A549 (cell line): ENCODE measurements around the gene PLCD3. TPM values are rescaled to one million over a fixed set of nuclear protein-coding genes. Genes with fewer than 3 reads are reported as not detected.

Source experiments
- ATAC-seq, 2 experiments: fragments of 200-7000 bp in 1 of 2; fragments of >200 bp in 1 of 2; cut with Nextera tagmentation in 1 of 2; cut with Tn5 transposase in 1 of 2; 3 replicates each; pipeline versions ENCODE4 v1.8.0 to v1.9.1; 2018 to 2020; ENCODE audit warnings: mild to moderate bottlenecking in 1 of 2, moderate library complexity in 1 of 2
- CTCF ChIA-PET: fragments of 300-600 bp; sonication (Branson Sonifier 250); formaldehyde crosslinking; extraction: SDS; loops from one replicate; lab custom pipeline; 2021; ENCODE audit warnings: antibody characterized with exemption, inconsistent platforms; lab: Yijun Ruan, JAX
- POLR2A ChIA-PET: fragments of 350-600 bp; formaldehyde crosslinking; extraction: SDS; loops from one replicate; lab custom pipeline; 2021; ENCODE audit warnings: antibody characterized with exemption, inconsistent platforms; lab: Yijun Ruan, JAX
- DNase-seq, 2 experiments: peaks; one replicate each; pipeline versions ENCODE4 v3.0.0 to v3.0.0-alpha.2; 2011 to 2016; ENCODE audit warnings: low read depth in 1 of 2, low spot score in 1 of 2
- FAIRE-seq: peaks from 2 replicates; lab custom pipeline; 2011; peaks lifted over from hg19 to GRCh38; lab: Jason Lieb, UNC
- H3K27ac ChIP-seq, 2 experiments: fragments of >200 bp; sonication (Bioruptor Twin); formaldehyde crosslinking; 3 replicates each; pipeline ENCODE4 v1.5.1; 2016 to 2017
- H3K4me1 ChIP-seq: fragments of >200 bp; sonication (Bioruptor Twin); formaldehyde crosslinking; 3 replicates; pipeline ENCODE4 v1.6.1; 2016
- H3K4me2 ChIP-seq: fragments of >200 bp; sonication (Bioruptor Twin); formaldehyde crosslinking; 3 replicates; pipeline ENCODE4 v1.6.1; 2016
- H3K4me3 ChIP-seq: fragments of >200 bp; sonication (Bioruptor Twin); formaldehyde crosslinking; 3 replicates; pipeline ENCODE4 v1.5.1; 2016
- H3K9me3 ChIP-seq: fragments of >200 bp; sonication (Bioruptor Twin); formaldehyde crosslinking; 3 replicates; pipeline ENCODE4 v1.6.1; 2016
- ATOH8 ChIP-seq: fragments of 250-450 bp; sonication (Bioruptor Pico); IDR thresholded peaks from 2 replicates; pipeline ENCODE4 v1.5.0; 2020; ENCODE audit warnings: low read depth, mild to moderate bottlenecking, moderate library complexity
- BHLHE40 ChIP-seq: IDR thresholded peaks from 2 replicates; pipeline ENCODE4 v1.6.1; 2012; ENCODE audit warnings: low read depth, low read length, inconsistent platforms
- CBX2 ChIP-seq: fragments of 200-600 bp; sonication (generic); IDR thresholded peaks from 2 replicates; pipeline ENCODE4 v1.6.1; 2016; ENCODE audit warnings: low read depth, mild to moderate bottlenecking, borderline replicate concordance
- CHD4 ChIP-seq: fragments of 200-600 bp; sonication (generic); IDR thresholded peaks from 2 replicates; pipeline ENCODE4 v1.6.1; 2016; ENCODE audit warnings: antibody characterized with exemption, mild to moderate bottlenecking, borderline replicate concordance
- CTCF ChIP-seq: fragments of >200 bp; sonication (Bioruptor Twin); formaldehyde crosslinking; IDR thresholded peaks from 3 replicates; pipeline ENCODE4 v1.5.1; 2016
- EHF ChIP-seq: fragments of 250-450 bp; sonication (Bioruptor Pico); IDR thresholded peaks from 2 replicates; pipeline ENCODE4 v1.5.0; 2020; ENCODE audit warnings: mild to moderate bottlenecking
- EP300 ChIP-seq, 2 experiments: fragments of >200 bp; sonication (Bioruptor Twin); formaldehyde crosslinking; IDR thresholded peaks; 2 replicates in 1 of 2; 3 replicates in 1 of 2; pipeline ENCODE4 v1.6.1; 2016 to 2017
- ESRRA ChIP-seq: fragments of 150-350 bp; IDR thresholded peaks from 2 replicates; pipeline ENCODE4 v1.6.1; 2014; ENCODE audit warnings: mild to moderate bottlenecking, low read length, borderline replicate concordance
- GATA3 ChIP-seq: IDR thresholded peaks from 2 replicates; pipeline ENCODE4 v1.6.1; 2012; ENCODE audit warnings: borderline replicate concordance
- HEYL ChIP-seq: fragments of 250-450 bp; sonication (Bioruptor Pico); IDR thresholded peaks from 2 replicates; pipeline ENCODE4 v1.8.0; 2021; ENCODE audit warnings: mild to moderate bottlenecking, moderate library complexity
- HOXA7 ChIP-seq: fragments of 250-450 bp; sonication (Bioruptor Pico); IDR thresholded peaks from 2 replicates; pipeline ENCODE4 v1.5.0; 2020; ENCODE audit warnings: mild to moderate bottlenecking, moderate library complexity
- JUN ChIP-seq, 2 experiments: fragments of >200 bp; sonication (Bioruptor Twin); formaldehyde crosslinking; IDR thresholded peaks; 2 replicates in 1 of 2; 3 replicates in 1 of 2; pipeline ENCODE4 v1.6.1; 2016 to 2017
- KDM5A ChIP-seq: fragments of 200-600 bp; sonication (generic); IDR thresholded peaks from 2 replicates; pipeline ENCODE4 v1.6.1; 2016; ENCODE audit warnings: antibody characterized with exemption, mild to moderate bottlenecking
- MAFK ChIP-seq: fragments of 450-650 bp; IDR thresholded peaks from 2 replicates; pipeline ENCODE4 v1.6.1; 2014; ENCODE audit not compliant: partially characterized antibody
- NFE2L2 ChIP-seq: fragments of 150-350 bp; conservative IDR thresholded peaks from 2 replicates; pipeline ENCODE4 v1.6.1; 2014; ENCODE audit warnings: low read length
- NPAS2 ChIP-seq: fragments of 250-450 bp; sonication (Bioruptor Pico); IDR thresholded peaks from 2 replicates; pipeline ENCODE4 v1.8.0; 2022; ENCODE audit warnings: mild to moderate bottlenecking, moderate library complexity, borderline replicate concordance
- NR3C1 ChIP-seq: fragments of >200 bp; sonication (Bioruptor Twin); formaldehyde crosslinking; IDR thresholded peaks from 3 replicates; pipeline ENCODE4 v1.6.1; 2017
- RAD21 ChIP-seq, 2 experiments: fragments of >200 bp in 1 of 2; sonication (Bioruptor Twin) in 1 of 2; formaldehyde crosslinking in 1 of 2; IDR thresholded peaks in 1 of 2; conservative IDR thresholded peaks in 1 of 2; 2 replicates in 1 of 2; 3 replicates in 1 of 2; pipeline ENCODE4 v1.6.1; 2012 to 2018; ENCODE audit warnings: inconsistent platforms in 1 of 2
- RCOR1 ChIP-seq: fragments of 150-350 bp; IDR thresholded peaks from 2 replicates; pipeline ENCODE4 v1.6.1; 2014; ENCODE audit warnings: antibody characterized with exemption, low read length, low read depth
- ZFP36 ChIP-seq: fragments of 450-650 bp; IDR thresholded peaks from 2 replicates; pipeline ENCODE4 v1.6.1; 2014; ENCODE audit warnings: borderline replicate concordance; ENCODE audit not compliant: partially characterized antibody
- WGBS: methylation state at CpG from one replicate; pipeline ENCODE4 v1.1.6; 2017; ENCODE audit errors: missing lambda C conversion rate; 5-methylcytosine and 5-hydroxymethylcytosine counted together
- polyA plus RNA-seq, 4 experiments: library from polyadenylated mRNA; depleted of rRNA in 3 of 4; stranded (reverse); fragments of >200 nt; fragmentation: RNase III in 1 of 4; extraction: RNeasy Plus Mini Kit Qiagen cat#74134 plus additional on column Dnase treatment in 1 of 4; gene quantifications; 2 replicates in 3 of 4; 3 replicates in 1 of 4; pipeline ENCODE4 v1.2.3, GENCODE V29; 2011 to 2017

PLCD3 gene
- polyA plus RNA-seq, 2 of the 4 experiments (the other 2 are of a cell fraction), result 56.6 to 105 TPM

GRCh38 chr17:45073414-45074070, 58.8 kb downstream of the PLCD3 start:
- CTCF ChIA-PET, result interaction anchor here (0.7 to 9.2 kb wide), 8 partner anchors 8 to 153 kb away, joined by 3 to 145 read pairs (median 4); partner anchors contain the start of gene ACBD4
- Histone ChIP-seq H3K9me3 (no peaks in the 10 kb centered on the region), H3K4me2 (no peak overlapping the region), H3K4me3 (no peak overlapping the region), H3K27ac (peak overlapping the region; percentile 32 to 62; a peak in 4 of 6 replicates)
- no peak for FAIRE-seq
- POLR2A ChIA-PET, result interaction anchor here (1.0 to 2.1 kb wide), 3 partner anchors 13 to 75 kb away, joined by 3 to 8 read pairs (median 7); partner anchors contain the start of genes HEXIM1 and NMT1
- ATAC-seq, result no peak
- no peak for TF ChIP-seq EHF
- no peak for TF ChIP-seq HOXA7 (CRISPR knock-in tag)
- TF ChIP-seq MAFK, result no peak
- no peak for TF ChIP-seq EP300 (IDR thresholded peaks at IDR 0.05)
- no peak for TF ChIP-seq CBX2
- TF ChIP-seq HEYL (CRISPR knock-in tag), result no peak
- TF ChIP-seq ZFP36, result no peak
- TF ChIP-seq RAD21 (conservative IDR thresholded peaks at IDR 0.05 in 1 of 2, IDR thresholded peaks at IDR 0.05 in 1 of 2), result no peak
- TF ChIP-seq, all 56 proteins: peak for 0
- no peak for DNase-seq
- 96% methylated on average over 5 of the region's 5 CpGs for WGBS
- peaks cover 12% of the 10 kb centered on the region; the same call in 2 of the 3 replicates for H3K4me1 ChIP-seq

GRCh38 chr17:45070809-45071208, 61.5 kb downstream of the PLCD3 start:
- TF ChIP-seq NPAS2 (no peak), BHLHE40 (no peak), MAFK (no peak), RCOR1 (no peak), CTCF (no peak)
- Histone ChIP-seq H3K4me3 (no peak overlapping the region), H3K4me1 (peaks cover 7% of the 10 kb centered on the region; the same call in 2 of the 3 replicates), H3K9me3 (no peaks in the 10 kb centered on the region), H3K4me2 (no peak overlapping the region), H3K27ac (no peak overlapping the region)
- ATAC-seq (no peak; a peak in 1 of 6 replicates), FAIRE-seq (no peak), DNase-seq (no peak)
- POLR2A ChIA-PET, result interaction anchor here (2.2 kb wide), 1 partner anchor 10 kb away, joined by 8 read pairs; the partner anchor contains the start of gene NMT1
- CTCF ChIA-PET, result interaction anchor here (1.0 to 9.2 kb wide), 3 partner anchors 15 to 62 kb away, joined by 3 to 145 read pairs (median 7); partner anchors contain the start of gene PLCD3
- WGBS, result 90% methylated on average over 2 of the region's 2 CpGs

- Histone ChIP-seq H3K4me1 (peaks cover 6% of the 10 kb centered on the region; the same call in 2 of the 3 replicates), H3K9me3 (no peaks in the 10 kb centered on the region), H3K4me2 (no peak overlapping the region)
- DNase-seq (no peak), ATAC-seq (no peak)
- CTCF ChIA-PET, result interaction anchor here (1.5 to 9.2 kb wide), 2 partner anchors 27 to 150 kb away, joined by 3 to 145 read pairs; no protein-coding TSS in a partner anchor
- POLR2A ChIA-PET, result interaction anchor here (2.2 kb wide), 1 partner anchor 9 kb away, joined by 8 read pairs; the partner anchor contains the start of gene NMT1
- no peak for TF ChIP-seq ESRRA
- TF ChIP-seq CHD4, result no peak
- no peak for TF ChIP-seq GATA3
- no peak for TF ChIP-seq ATOH8 (CRISPR knock-in tag)
- TF ChIP-seq JUN (IDR thresholded peaks at IDR 0.05), result no peak
- no peak for TF ChIP-seq KDM5A
- no peak for TF ChIP-seq NFE2L2
- TF ChIP-seq ZFP36, result no peak
- no peak for TF ChIP-seq NR3C1
- TF ChIP-seq, all 56 proteins: peak for 0
- WGBS, result 95% methylated on average over 8 of the region's 8 CpGs
- FAIRE-seq, result no peak
- no peak overlapping the region for H3K27ac ChIP-seq
- no peak overlapping the region for H3K4me3 ChIP-seq
These were observed 62.3 kb downstream of the PLCD3 start for GRCh38 chr17:45070001-45070400.
